Caco-2 (cell line): ENCODE data around the gene IFNA21. TPM values are rescaled to one million over a fixed set of nuclear protein-coding genes. Genes with fewer than 3 reads are reported as not detected.

Source experiments
- BruUV-seq: library from RNA; stranded (reverse); fragments of 400-500 nt; replicated peaks from 2 replicates; lab custom pipeline; 2021; lab: Mats Ljungman, UMichigan
- CTCF ChIA-PET: fragments of 300-600 bp; sonication (Branson Sonifier 250); formaldehyde crosslinking; loops from one replicate; lab custom pipeline; 2022; ENCODE audit warnings: antibody characterized with exemption; lab: Charles Lee
- POLR2A ChIA-PET: fragments of 300-600 bp; sonication (Branson Sonifier 250); formaldehyde crosslinking; loops from one replicate; lab custom pipeline; 2022; ENCODE audit warnings: antibody characterized with exemption; lab: Charles Lee
- DNase-seq, 2 experiments: peaks; one replicate each; pipeline versions ENCODE4 v3.0.0 to v3.0.0-alpha.2; 2020 to 2022
- H3K27me3 ChIP-seq: replicated peaks from 2 replicates; pipeline ENCODE4 v1.6.0; 2011; ENCODE audit warnings: low read length; ENCODE audit not compliant: control insufficient read depth, insufficient read depth
- H3K36me3 ChIP-seq: 2 replicates; pipeline ENCODE4 v1.5.1; 2011; ENCODE audit warnings: low read length; ENCODE audit not compliant: control insufficient read depth, insufficient read depth
- H3K4me1 ChIP-seq: fragments of 250-450 bp; sonication (Bioruptor Pico); 2 replicates; pipeline ENCODE4 v1.5.1; 2020; ENCODE audit warnings: mild to moderate bottlenecking
- H3K4me3 ChIP-seq: 2 replicates; pipeline ENCODE4 v1.5.1; 2011; ENCODE audit warnings: low read depth, mild to moderate bottlenecking, control low read depth, low read length
- H3K9me3 ChIP-seq: fragments of 250-450 bp; sonication (Bioruptor Pico); 2 replicates; pipeline ENCODE4 v1.5.1; 2020; ENCODE audit warnings: mild to moderate bottlenecking, moderate library complexity
- H3K27ac Mint-ChIP-seq: one replicate; pipeline ENCODE4 v1.8.0; 2022; ENCODE audit warnings: mixed read lengths; ENCODE audit not compliant: unreplicated experiment
- H3K27me3 Mint-ChIP-seq: one replicate; pipeline ENCODE4 v1.8.0; 2022; ENCODE audit warnings: mixed read lengths; ENCODE audit not compliant: insufficient read depth, unreplicated experiment
- H3K36me3 Mint-ChIP-seq: one replicate; pipeline ENCODE4 v1.8.0; 2022; ENCODE audit warnings: mild to moderate bottlenecking, mixed read lengths; ENCODE audit not compliant: insufficient read depth, unreplicated experiment
- H3K4me1 Mint-ChIP-seq: one replicate; pipeline ENCODE4 v1.8.0; 2022; ENCODE audit warnings: low read depth, mixed read lengths; ENCODE audit not compliant: unreplicated experiment
- H3K4me3 Mint-ChIP-seq: one replicate; pipeline ENCODE4 v1.8.0; 2022; ENCODE audit warnings: mild to moderate bottlenecking, moderate library complexity, mixed read lengths; ENCODE audit not compliant: unreplicated experiment
- H3K9me3 Mint-ChIP-seq: one replicate; pipeline ENCODE4 v1.8.0; 2022; ENCODE audit warnings: mixed read lengths; ENCODE audit not compliant: unreplicated experiment
- intact Hi-C: fragments of 100-400 bp; cut with micrococcal nuclease; formaldehyde crosslinking; loops from one replicate; pipeline ENCODE4 v1.10.0; 2022; ENCODE audit not compliant: unreplicated experiment
- total RNA-seq: library from RNA; stranded (reverse); gene quantifications from 2 replicates; pipeline ENCODE4 v1.2.3, GENCODE V29; 2022
- TF ChIP-seq, protein P1 (sequence below), 2 experiments: fragments of 200-600 bp in 1 of 2; IDR thresholded peaks; 1 replicate in 1 of 2; 2 replicates in 1 of 2; pipeline versions ENCODE4 v1.5.1 to v1.8.0; 2011 to 2022; ENCODE audit warnings: antibody characterized with exemption in 1 of 2, control low read depth in 1 of 2, inconsistent platforms in 1 of 2, low read depth in 1 of 2, low read length in 1 of 2, mild to moderate bottlenecking in 1 of 2, moderate library complexity in 1 of 2; ENCODE audit not compliant: insufficient read depth in 1 of 2, severe bottlenecking in 1 of 2, unreplicated experiment in 1 of 2

IFNA21 gene
- total RNA-seq, 1 experiment from 2014 or later, result not detected

DNA sequence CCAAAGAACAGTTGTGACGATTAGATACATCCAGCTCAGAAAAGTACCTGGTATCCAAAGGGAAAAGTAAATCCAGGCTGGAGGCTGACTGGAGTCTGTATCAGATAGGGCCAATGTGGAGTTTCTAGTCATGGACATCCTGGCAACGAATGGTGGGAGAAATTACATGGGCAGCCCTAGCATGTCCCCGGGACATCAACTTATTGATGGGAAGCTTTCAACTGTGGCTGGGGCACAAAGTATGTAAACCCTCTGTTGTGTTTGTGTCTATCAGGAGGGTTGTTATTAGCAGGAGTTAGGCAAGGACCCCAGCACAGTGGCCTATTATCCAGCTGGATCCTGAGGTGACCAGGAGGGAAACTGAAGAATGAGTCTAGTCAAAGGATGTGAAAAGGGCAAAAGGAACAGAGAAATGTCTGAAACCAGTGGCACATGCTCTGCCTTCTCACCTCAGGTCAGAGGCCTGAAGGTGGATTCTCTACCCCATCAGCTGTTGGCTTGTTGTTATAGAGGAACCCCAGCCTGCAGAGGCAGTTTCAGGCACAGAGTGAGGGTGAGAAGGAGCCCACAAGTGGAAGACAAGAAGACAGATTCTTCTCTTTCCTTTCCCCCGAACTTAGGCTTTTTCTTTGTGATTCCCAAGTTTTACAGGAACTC, 44.7 kb downstream of the IFNA21 start:
- Histone ChIP-seq H3K36me3 (no peaks in the 10 kb centered on the region), H3K4me1 (peaks cover 8% of the 10 kb centered on the region; the same call in 1 of the 2 replicates), H3K4me3 (no peak overlapping the region), H3K27me3 (no peaks in the 10 kb centered on the region), H3K9me3 (no peaks in the 10 kb centered on the region)
- no TSS peak for BruUV-seq
- intact Hi-C loops, result no loop called here
- TF ChIP-seq, protein P1, sequence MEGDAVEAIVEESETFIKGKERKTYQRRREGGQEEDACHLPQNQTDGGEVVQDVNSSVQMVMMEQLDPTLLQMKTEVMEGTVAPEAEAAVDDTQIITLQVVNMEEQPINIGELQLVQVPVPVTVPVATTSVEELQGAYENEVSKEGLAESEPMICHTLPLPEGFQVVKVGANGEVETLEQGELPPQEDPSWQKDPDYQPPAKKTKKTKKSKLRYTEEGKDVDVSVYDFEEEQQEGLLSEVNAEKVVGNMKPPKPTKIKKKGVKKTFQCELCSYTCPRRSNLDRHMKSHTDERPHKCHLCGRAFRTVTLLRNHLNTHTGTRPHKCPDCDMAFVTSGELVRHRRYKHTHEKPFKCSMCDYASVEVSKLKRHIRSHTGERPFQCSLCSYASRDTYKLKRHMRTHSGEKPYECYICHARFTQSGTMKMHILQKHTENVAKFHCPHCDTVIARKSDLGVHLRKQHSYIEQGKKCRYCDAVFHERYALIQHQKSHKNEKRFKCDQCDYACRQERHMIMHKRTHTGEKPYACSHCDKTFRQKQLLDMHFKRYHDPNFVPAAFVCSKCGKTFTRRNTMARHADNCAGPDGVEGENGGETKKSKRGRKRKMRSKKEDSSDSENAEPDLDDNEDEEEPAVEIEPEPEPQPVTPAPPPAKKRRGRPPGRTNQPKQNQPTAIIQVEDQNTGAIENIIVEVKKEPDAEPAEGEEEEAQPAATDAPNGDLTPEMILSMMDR (IDR thresholded peaks at IDR 0.05; ENCODE audit: insufficient read depth in 1 of 2, low read depth in 1 of 2, low read length in 1 of 2, severe bottlenecking in 1 of 2, unreplicated experiment in 1 of 2), result no peak
- Mint-ChIP-seq H3K4me1 (peaks cover 11% of the 10 kb centered on the region), H3K27me3 (peaks cover 5% of the 10 kb centered on the region), H3K27ac (no peak overlapping the region), H3K4me3 (no peak overlapping the region), H3K36me3 (no peaks in the 10 kb centered on the region), H3K9me3 (no peaks in the 10 kb centered on the region)
- CTCF ChIA-PET, result no interaction called here
- POLR2A ChIA-PET, result no interaction called here
- DNase-seq, result no peak

DNA sequence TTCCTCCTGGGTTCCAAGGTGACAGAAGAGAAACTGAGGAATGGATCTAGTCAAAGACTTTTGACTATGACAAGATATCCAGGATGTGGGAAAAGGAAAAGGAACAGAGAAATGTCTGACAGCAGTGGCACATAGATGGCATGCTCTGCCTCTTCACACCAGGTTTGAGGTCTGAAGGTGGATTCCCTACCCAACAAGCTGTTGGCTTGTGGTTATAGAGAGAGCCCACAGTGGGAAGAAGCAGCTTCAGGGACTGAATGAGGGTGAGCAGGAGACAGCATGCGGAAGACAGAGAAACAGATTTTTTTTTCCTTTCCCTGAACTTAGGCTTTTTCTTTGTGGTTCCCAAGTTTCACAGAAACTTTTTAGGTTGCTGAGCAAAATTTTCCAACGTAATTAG, 45.4 kb downstream of the IFNA21 start:
- Histone ChIP-seq H3K27me3 (no peaks in the 10 kb centered on the region), H3K4me1 (peaks cover 8% of the 10 kb centered on the region; the same call in 1 of the 2 replicates), H3K9me3 (no peaks in the 10 kb centered on the region), H3K36me3 (no peaks in the 10 kb centered on the region), H3K4me3 (no peak overlapping the region)
- Mint-ChIP-seq H3K4me1 (peaks cover 11% of the 10 kb centered on the region), H3K27me3 (peaks cover under 1% of the 10 kb centered on the region), H3K4me3 (no peak overlapping the region), H3K27ac (no peak overlapping the region), H3K9me3 (no peaks in the 10 kb centered on the region), H3K36me3 (no peaks in the 10 kb centered on the region)
- intact Hi-C loops, result no loop called here
- ChIA-PET POLR2A (no interaction called here), CTCF (no interaction called here)
- no peak for DNase-seq
- BruUV-seq, result no TSS peak
- TF ChIP-seq, protein P1 (IDR thresholded peaks at IDR 0.05; ENCODE audit: insufficient read depth in 1 of 2, low read depth in 1 of 2, low read length in 1 of 2, severe bottlenecking in 1 of 2, unreplicated experiment in 1 of 2), result no peak

DNA sequence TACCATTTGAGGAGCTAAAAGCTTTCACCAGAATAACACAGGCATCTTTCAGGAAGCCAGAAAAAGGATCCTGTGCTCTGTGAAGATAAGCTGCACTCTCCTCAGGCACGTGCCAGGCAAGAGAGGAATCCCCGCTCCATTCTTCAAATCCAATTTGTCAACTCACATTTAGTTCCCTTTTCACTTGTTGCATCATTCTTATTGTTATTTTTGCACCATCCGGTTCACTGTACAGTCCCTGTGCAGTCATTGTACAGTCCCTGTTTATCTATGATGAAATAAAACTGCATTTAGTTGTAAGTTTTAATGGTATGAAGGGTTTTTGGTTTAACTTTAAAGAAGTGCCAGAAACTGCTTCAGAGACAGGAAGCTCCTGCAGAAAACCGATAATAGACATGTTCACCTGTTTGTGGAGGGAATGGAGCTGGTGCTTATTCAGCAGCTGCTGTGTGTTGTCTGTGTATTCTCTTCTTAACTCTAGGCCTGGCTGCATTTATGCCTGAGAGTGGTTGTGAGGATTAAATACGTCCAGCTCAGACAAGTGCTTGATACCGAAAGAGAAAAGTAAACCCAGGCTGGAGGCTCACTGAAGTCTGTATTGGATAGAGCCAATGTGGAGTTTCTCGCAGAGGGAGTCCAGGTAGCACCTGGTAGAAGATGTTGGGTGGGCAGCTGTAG, 47.2 kb downstream of the IFNA21 start:
- no TSS peak for BruUV-seq
- H3K9me3 ChIP-seq, result no peaks in the 10 kb centered on the region
- Mint-ChIP-seq H3K36me3 (no peaks in the 10 kb centered on the region), H3K4me3 (no peak overlapping the region), H3K4me1 (peaks cover 18% of the 10 kb centered on the region), H3K27ac (no peak overlapping the region), H3K9me3 (no peaks in the 10 kb centered on the region), H3K27me3 (no peaks in the 10 kb centered on the region)
- intact Hi-C loops, result loop anchor here (10.0 kb wide), 1 partner anchor 114 kb away; no protein-coding TSS in a partner anchor
- POLR2A ChIA-PET, result no interaction called here
- TF ChIP-seq, protein P1 (IDR thresholded peaks at IDR 0.05; ENCODE audit: insufficient read depth in 1 of 2, low read depth in 1 of 2, low read length in 1 of 2, severe bottlenecking in 1 of 2, unreplicated experiment in 1 of 2), result no peak
- H3K27me3 ChIP-seq, result no peaks in the 10 kb centered on the region
- peaks cover 18% of the 10 kb centered on the region; the same call in 1 of the 2 replicates for H3K4me1 ChIP-seq
- no peaks in the 10 kb centered on the region for H3K36me3 ChIP-seq
- no peak for DNase-seq
- CTCF ChIA-PET, result no interaction called here
- H3K4me3 ChIP-seq, result no peak overlapping the region

Other genes starting within 250 kb of the IFNA21 start
- gene HACD4, start 135.0 kb downstream of the IFNA21 start, total RNA-seq, result not detected in 2 replicates
- not detected in 2 replicates for gene IFNB1, start 88.7 kb downstream of the IFNA21 start, total RNA-seq
- gene IFNW1, start 24.8 kb downstream of the IFNA21 start, total RNA-seq, result not detected in 2 replicates
- not detected in 2 replicates for gene IFNA4, start 20.9 kb upstream of the IFNA21 start, total RNA-seq
- not detected in 2 replicates for gene IFNA7, start 35.5 kb upstream of the IFNA21 start, total RNA-seq
- gene IFNA10, start 40.5 kb upstream of the IFNA21 start, total RNA-seq, result not detected in 2 replicates
- not detected in 2 replicates for gene IFNA16, start 50.7 kb upstream of the IFNA21 start, total RNA-seq
- not detected in 2 replicates for gene IFNA17, start 61.6 kb upstream of the IFNA21 start, total RNA-seq
- not detected in 2 replicates for gene IFNA14, start 73.3 kb upstream of the IFNA21 start, total RNA-seq
- gene IFNA5, start 138.7 kb upstream of the IFNA21 start, total RNA-seq, result not detected in 2 replicates
- gene KLHL9, start 168.7 kb upstream of the IFNA21 start, total RNA-seq, result 13.0 and 13.5 TPM in 2 replicates
- not detected in 2 replicates for gene IFNA6, start 184.2 kb upstream of the IFNA21 start, total RNA-seq
- gene IFNA13, start 201.4 kb upstream of the IFNA21 start, total RNA-seq, result not detected in 2 replicates
- not detected in 2 replicates for gene IFNA2, start 218.7 kb upstream of the IFNA21 start, total RNA-seq
- not detected in 2 replicates for gene IFNA8, start 242.5 kb upstream of the IFNA21 start, total RNA-seq